Spleen (tissue), 7 donors: ENCODE measurements around the gene CDRT15.
"Not testable (repeated sequence)": the region's sequence is repeated elsewhere in the genome, so short reads cannot be mapped to it uniquely, and the experiment has no call there.

Experiments
- POLR2A ChIP-seq, 3 donors: fragments of 450-650 bp; IDR thresholded peaks; one replicate each; pipeline ENCODE4 v1.5.1; 2017; ENCODE audit warnings: antibody characterized with exemption in 3 of 3, mild to moderate bottlenecking in 1 of 3
- POLR2AphosphoS5 ChIP-seq, 3 donors: sonication (generic); formaldehyde crosslinking; IDR thresholded peaks; one replicate each; pipeline ENCODE4 v1.5.1; 2017; ENCODE audit warnings: antibody characterized with exemption in 3 of 3
- TF ChIP-seq, protein P1 (sequence below), 11 experiments: fragments of 200-600 bp in 7 of 11; fragments of 450-650 bp in 4 of 11; sonication (generic) in 4 of 11; IDR thresholded peaks in 8 of 11; conservative IDR thresholded peaks in 3 of 11; 1 replicate in 7 of 11; 2 replicates in 4 of 11; pipeline versions ENCODE4 v1.4.0 to v1.8.0; 2016 to 2021; ENCODE audit warnings: antibody characterized with exemption in 11 of 11, inconsistent platforms in 4 of 11, mild to moderate bottlenecking in 1 of 11
- donor health status: DM: no; HTN: no; CAD: no; lungs with moderate emphysema.
- donor health status: DM: no; HTN: no; CAD: no.
- donor health status: DM: no; HTN: no; CAD: no.

DNA sequence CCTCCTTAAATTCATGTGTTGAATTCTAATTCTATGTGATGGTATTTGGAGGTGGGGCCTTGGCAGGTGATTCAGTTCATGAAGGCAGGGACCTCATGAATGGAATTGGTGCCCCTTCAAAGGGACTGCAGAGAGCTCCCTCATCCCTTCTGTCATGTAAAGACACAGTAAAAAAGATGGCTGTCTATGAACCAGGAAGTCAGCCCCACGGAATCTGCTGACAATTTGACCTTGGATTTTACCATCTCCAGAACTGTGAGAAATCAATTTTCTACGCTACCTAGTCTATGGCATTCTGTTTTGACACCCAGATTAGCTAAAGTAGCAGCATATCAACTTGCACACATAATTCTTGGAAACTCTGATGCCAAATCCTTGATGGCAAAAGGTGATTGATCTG lies 1.6 kb downstream of the CDRT15 start:
- TF ChIP-seq, protein P1, sequence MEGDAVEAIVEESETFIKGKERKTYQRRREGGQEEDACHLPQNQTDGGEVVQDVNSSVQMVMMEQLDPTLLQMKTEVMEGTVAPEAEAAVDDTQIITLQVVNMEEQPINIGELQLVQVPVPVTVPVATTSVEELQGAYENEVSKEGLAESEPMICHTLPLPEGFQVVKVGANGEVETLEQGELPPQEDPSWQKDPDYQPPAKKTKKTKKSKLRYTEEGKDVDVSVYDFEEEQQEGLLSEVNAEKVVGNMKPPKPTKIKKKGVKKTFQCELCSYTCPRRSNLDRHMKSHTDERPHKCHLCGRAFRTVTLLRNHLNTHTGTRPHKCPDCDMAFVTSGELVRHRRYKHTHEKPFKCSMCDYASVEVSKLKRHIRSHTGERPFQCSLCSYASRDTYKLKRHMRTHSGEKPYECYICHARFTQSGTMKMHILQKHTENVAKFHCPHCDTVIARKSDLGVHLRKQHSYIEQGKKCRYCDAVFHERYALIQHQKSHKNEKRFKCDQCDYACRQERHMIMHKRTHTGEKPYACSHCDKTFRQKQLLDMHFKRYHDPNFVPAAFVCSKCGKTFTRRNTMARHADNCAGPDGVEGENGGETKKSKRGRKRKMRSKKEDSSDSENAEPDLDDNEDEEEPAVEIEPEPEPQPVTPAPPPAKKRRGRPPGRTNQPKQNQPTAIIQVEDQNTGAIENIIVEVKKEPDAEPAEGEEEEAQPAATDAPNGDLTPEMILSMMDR (IDR thresholded peaks at IDR 0.05 in 8 of 11, conservative IDR thresholded peaks at IDR 0.05 in 3 of 11): not testable (repeated sequence)
- not testable (repeated sequence) for TF ChIP-seq POLR2A, POLR2AphosphoS5 (IDR thresholded peaks at IDR 0.05)
